ENCODE data around the gene LGR6.

- no peak for TF ChIP-seq CTCF (IDR thresholded peaks at IDR 0.05)
- TF ChIP-seq EZH2 (IDR thresholded peaks at IDR 0.05; ENCODE audit: borderline replicate concordance, insufficient read depth, low read depth, low read length, poor library complexity, severe bottlenecking), result no peak
These were observed 33.8 kb upstream of the LGR6 start for GRCh38 chr1:202159534-202160371.
